HUES48 (cell line): ENCODE data around the gene GSE1.
A peak's percentile ranks its signal among the peaks of the same experiment; 100 is the strongest.

ENCODE experiments used
- H3K27ac ChIP-seq: one replicate; pipeline ENCODE4 v1.7.0; 2013; ENCODE audit warnings: low read depth, low read length, inconsistent platforms
- H3K27me3 ChIP-seq: 2 replicates; pipeline ENCODE4 v1.6.1; 2013; ENCODE audit warnings: mild to moderate bottlenecking, low read length; ENCODE audit not compliant: control insufficient read depth, insufficient read depth
- H3K36me3 ChIP-seq: 2 replicates; pipeline ENCODE4 v1.6.1; 2013; ENCODE audit warnings: low read length; ENCODE audit not compliant: control insufficient read depth, insufficient read depth
- H3K4me1 ChIP-seq: 2 replicates; pipeline ENCODE4 v1.6.1; 2013; ENCODE audit warnings: mild to moderate bottlenecking, low read length; ENCODE audit not compliant: control insufficient read depth, insufficient read depth
- H3K4me3 ChIP-seq: 2 replicates; pipeline ENCODE4 v1.5.1; 2013; ENCODE audit warnings: mild to moderate bottlenecking, low read depth, low read length
- H3K9ac ChIP-seq: 2 replicates; pipeline ENCODE4 v1.6.1; 2013; ENCODE audit warnings: mild to moderate bottlenecking, low read depth, low read length, moderate library complexity
- H3K9me3 ChIP-seq: 2 replicates; pipeline ENCODE4 v1.6.1; 2013; ENCODE audit warnings: low read length; ENCODE audit not compliant: control insufficient read depth, insufficient read depth

GSE1 gene

DNA sequence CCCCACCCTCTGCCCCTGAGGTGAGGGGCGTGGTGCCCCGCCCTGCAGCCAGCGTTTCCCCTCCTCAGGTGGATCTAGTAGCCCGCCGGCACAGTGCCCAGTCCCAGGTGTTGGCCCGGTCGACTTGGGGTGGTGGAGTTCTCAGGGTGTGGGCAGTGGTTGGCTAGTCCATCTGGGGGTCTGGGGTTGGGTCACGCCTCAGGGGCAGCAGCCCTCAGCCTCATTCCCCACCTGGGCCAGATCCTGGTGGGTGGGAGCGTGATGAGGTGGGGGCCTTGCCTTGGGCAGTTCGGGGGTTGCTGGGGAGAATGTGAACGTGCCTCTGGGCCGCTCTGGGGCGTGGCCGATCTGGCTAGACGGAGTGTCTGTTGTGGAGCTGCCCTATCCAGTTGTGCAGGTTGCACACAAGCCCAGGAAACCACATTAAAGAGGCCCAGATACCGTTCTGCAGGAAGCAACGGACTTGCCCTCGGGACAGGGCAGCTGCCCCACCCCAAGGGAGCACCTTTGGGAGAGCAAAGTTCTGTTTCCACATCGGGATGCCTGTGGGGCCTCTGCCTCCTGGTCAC lies 32.0 kb downstream of the GSE1 start:
- Histone ChIP-seq H3K27me3 (no peaks in the 10 kb centered on the region), H3K9ac (no peak overlapping the region), H3K4me3 (no peak overlapping the region), H3K4me1 (no peaks in the 10 kb centered on the region), H3K27ac (no peak overlapping the region), H3K36me3 (peaks cover 45% of the 10 kb centered on the region), H3K9me3 (no peaks in the 10 kb centered on the region)

DNA sequence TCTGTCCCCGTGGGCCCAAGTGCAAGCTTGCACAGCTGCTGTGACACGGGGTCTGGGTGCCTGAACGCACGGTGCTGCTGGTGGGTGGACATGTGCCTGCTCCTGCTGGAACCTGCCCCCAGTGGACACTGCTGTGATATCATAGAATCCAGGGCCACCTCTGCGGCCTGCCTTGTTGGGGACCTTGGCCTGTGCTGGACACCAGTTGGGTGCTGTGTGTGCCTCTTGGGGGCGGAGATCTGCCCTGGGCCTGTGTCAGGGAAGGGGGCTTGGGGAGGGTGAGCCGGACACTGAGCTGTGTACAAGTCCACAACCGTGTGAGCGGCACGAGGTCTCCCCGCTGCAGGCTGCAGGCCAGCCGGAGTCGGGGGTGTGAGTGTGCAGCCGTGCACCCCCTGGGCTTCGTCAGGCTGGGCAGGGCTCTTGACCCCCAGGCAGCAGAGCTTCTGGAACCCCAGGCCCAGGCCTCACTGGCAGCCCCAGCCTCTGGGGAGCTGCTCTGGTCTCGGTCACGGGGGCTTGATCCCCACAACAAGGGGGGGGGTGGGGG lies 33.3 kb downstream of the GSE1 start:
- Histone ChIP-seq H3K9me3 (no peaks in the 10 kb centered on the region), H3K9ac (no peak overlapping the region), H3K27me3 (no peaks in the 10 kb centered on the region), H3K27ac (no peak overlapping the region), H3K4me3 (no peak overlapping the region), H3K4me1 (no peaks in the 10 kb centered on the region), H3K36me3 (peaks cover 47% of the 10 kb centered on the region)

DNA sequence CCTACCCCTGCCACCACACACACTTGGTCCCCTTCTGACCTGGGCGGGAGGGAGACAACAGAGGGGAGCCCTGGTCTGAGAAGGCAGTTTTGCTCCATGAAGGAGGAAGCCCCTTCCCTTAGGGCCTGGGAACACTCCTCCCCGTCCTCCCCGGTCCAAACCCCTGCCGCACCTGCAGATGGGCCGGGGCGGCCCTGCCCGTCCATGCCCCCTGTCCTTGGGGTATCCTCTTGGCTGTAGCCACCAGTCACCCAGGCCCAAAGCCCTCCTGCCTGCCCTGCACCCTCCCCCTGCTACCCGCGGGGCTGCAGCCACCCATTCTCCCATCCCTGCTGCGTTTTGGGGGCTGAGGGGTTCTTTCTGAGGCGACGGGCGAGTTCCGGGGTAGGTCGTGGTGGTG lies 33.9 kb downstream of the GSE1 start:
- Histone ChIP-seq H3K36me3 (peaks cover 52% of the 10 kb centered on the region), H3K27ac (no peak overlapping the region), H3K4me3 (no peak overlapping the region), H3K27me3 (no peaks in the 10 kb centered on the region), H3K4me1 (no peaks in the 10 kb centered on the region), H3K9me3 (no peaks in the 10 kb centered on the region), H3K9ac (no peak overlapping the region)

DNA sequence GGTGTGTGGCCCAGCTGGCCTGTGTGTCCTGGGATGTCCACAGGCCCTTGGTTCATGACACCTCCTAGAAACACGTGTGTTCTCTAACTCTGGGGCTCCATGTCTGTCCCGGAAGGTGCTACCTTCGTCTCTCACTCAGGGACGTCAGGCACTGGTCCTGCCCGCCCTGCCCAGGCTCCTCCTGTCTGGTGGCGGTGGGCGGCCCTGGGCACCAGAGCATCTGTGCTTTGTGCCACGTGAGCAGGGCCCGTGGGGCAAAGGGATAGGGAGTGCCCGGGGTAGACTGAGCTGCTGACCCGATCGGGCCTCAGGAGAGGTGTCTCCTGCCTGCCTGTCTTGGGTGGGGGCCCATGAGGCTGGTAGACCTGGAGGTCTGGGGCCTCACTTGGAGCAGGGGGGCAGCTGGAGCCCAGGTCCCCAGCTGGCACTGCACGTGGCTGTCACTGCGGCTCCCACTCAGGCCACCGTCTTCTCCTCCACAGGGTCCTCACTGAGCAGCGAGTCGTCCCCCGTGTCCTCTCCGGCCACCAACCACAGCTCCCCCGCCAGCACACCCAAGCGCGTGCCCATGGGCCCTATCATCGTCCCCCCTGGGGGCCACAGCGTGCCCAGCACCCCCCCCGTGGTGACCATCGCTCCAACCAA lies 35.1 kb downstream of the GSE1 start:
- Histone ChIP-seq H3K27me3 (no peaks in the 10 kb centered on the region), H3K36me3 (peaks cover 55% of the 10 kb centered on the region), H3K4me1 (no peaks in the 10 kb centered on the region), H3K9me3 (no peaks in the 10 kb centered on the region), H3K9ac (no peak overlapping the region), H3K27ac (no peak overlapping the region), H3K4me3 (no peak overlapping the region)

DNA sequence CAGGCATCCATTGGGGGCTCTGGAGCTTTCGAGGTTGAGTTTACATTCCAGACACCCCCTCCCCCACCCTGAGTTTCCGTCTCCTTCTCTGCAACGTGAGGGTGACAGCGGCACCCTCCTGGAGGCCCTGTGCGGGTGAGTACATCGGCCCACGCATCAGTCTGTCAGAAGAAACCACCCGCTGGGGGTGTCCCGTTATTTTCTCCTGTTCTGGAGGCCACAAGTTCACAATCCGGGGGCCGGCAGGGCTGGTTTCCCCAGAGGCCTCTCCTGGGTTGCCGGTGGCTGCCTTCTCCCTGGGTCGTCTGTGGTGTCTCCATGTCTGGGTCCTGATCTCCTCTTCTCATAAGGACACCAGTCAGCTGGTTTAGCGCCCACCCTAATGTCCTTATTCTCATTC lies 35.7 kb downstream of the GSE1 start:
- Histone ChIP-seq H3K4me1 (no peaks in the 10 kb centered on the region), H3K9me3 (no peaks in the 10 kb centered on the region), H3K27me3 (no peaks in the 10 kb centered on the region), H3K36me3 (peaks cover 61% of the 10 kb centered on the region), H3K4me3 (no peak overlapping the region), H3K27ac (no peak overlapping the region), H3K9ac (no peak overlapping the region)

DNA sequence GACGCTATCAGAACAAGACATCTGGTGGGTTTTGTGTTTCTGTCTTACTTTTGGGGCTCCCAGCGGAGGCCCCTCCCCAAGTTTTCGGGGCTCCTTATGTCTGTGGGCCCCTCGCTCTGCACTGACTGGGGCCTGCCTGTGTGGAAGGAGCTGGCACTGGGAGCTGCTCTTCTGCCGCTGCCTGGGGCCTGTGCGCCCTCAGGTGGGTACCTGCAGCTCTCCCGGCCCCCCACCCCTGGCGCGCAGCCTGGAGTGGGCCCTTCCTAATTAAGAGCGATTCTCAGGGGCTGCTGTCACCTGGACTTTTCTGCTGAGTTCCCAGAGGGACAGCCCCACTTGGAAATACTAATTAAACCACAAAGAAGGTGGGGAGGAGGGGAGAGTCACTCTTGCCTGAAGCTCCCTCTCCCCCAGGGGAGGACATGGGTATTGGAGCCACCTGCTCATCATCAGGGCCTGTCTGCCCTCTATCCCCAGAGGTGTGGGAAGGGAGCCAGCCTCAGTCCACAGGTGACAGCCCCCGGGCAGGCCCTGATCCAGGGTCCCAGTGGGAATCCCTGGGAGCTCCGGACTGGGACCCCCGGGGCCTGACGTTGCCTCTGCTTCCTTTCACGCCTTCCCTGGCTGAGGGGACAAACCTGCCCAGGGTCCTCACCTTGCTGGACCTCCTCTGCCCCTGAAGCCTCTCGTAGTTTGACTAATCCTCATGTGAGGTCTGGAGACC lies 36.5 kb downstream of the GSE1 start:
- Histone ChIP-seq H3K27ac (no peak overlapping the region), H3K9me3 (no peaks in the 10 kb centered on the region), H3K27me3 (no peaks in the 10 kb centered on the region), H3K36me3 (peaks cover 68% of the 10 kb centered on the region), H3K4me1 (no peaks in the 10 kb centered on the region), H3K9ac (no peak overlapping the region), H3K4me3 (no peak overlapping the region)

DNA sequence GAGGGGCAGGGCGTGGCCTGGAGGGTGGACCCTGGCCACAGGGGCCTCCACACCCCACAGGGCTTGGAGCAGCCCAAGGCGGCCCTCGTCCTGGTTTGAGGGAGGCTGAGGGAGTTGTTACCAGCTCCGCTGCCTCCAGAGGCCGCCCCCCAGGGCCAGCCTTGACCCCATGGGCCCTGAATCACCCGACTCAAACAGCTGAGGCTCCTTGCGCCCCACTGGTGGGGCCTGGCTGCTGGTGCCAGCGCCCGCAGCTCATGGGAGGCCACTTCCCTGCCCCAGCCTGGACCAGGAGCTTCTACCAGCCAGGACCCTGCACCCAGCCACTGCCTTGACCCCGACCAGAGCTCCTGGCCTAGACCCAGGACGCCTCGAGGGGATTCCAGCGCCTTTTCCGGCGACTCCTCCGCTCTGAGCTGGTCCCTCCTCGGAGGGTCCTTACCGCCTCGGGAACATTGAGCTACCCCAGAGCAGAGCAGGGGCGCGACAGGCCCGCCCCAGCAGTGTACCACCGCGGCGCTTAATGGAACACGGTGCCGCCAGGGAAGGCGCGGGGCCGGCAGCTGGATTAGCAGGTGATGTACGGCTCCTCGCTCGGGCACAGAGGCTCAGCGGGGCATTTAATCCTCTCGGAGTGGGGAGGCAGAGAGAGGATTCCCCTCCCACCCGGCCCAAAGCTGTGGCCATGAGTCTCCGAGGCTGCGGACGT lies 37.2 kb downstream of the GSE1 start:
- Histone ChIP-seq H3K4me1 (no peaks in the 10 kb centered on the region), H3K4me3 (no peak overlapping the region), H3K27ac (no peak overlapping the region), H3K9me3 (no peaks in the 10 kb centered on the region), H3K9ac (no peak overlapping the region), H3K36me3 (peaks cover 74% of the 10 kb centered on the region), H3K27me3 (no peaks in the 10 kb centered on the region)

DNA sequence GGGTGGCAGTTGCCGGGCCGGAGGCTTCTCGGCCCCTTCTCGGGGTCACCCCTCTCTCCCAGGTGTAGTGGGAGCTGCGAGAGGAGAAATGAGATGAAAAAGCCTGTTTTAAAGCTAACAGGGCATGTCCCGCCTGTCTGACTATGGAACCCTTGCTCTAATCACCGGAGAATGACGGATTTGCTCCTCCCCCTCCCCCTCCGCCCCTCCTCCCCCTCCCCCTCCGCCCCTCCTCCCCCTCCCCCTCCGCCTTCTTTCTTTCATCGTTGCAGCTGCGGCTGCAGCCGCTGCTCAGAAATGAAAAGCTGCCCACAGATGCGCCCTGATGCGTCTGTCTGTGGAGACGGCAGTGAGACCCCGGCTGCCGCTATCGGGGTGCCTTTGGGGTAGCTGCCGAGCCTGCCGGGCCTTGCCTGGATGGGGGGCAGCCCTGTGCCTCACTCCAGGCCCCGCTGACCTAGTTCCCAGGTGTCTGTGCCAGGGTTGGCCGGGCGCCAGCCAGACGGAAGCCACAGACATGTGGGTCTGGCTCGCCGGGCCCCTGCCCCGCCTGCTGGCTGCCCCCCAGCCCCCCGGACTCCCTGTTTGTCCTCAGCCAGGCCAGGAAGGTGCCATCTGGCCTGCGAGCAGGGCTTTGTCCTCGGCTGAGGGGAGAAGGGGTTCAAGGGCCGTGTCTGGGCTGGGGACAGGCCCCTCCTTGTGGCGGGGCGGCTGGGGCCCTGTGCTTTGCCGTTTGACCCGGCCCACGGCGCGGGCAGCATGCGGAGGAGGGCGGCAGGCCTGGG lies 37.9 kb downstream of the GSE1 start:
- no peaks in the 10 kb centered on the region for H3K27me3 ChIP-seq
- H3K4me3 ChIP-seq: no peak overlapping the region
- no peaks in the 10 kb centered on the region for H3K9me3 ChIP-seq
- peak overlapping the region; percentile 6 for H3K27ac ChIP-seq
- H3K9ac ChIP-seq: no peak overlapping the region
- H3K36me3 ChIP-seq: peaks cover 76% of the 10 kb centered on the region
- no peaks in the 10 kb centered on the region for H3K4me1 ChIP-seq

DNA sequence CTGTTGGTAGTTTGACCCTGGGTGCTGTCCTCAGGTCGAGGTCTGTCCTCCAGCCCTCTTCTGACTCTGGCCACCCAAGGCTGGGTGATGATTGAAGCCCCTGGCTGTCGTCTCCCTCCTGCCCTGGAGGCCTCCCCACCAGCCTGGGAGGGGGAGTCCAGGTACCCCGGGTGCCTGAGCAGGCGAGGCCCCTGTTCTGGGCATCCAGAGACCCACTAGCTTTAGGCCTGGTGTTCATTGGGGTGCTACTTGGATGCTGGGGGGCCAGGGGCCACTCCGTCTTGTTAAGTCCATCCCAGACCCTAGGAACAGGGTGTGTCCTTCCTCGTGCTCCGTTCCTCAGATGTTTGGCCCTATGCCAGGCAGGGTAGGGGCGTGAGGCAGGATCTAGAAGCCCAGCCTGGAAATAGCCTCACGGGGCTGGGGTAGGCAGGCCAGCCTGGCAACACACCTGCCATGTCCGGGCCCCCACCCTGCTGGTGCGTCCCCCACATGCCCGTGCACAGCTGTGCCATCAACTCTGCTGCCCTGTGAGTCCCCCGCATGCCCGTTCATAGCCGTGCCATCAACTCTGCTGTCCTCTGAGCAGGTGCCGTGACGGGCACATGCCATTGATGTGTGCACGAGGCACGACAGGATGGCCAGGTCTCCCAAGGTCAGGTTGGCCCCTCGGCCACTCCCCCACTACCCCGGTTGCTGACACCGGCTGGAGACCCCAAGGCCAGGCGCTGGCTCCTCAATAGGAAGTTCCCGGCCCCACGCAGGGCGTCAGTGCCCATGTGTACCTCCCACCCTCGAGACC lies 38.7 kb downstream of the GSE1 start:
- H3K9ac ChIP-seq: no peak overlapping the region
- H3K27me3 ChIP-seq: no peaks in the 10 kb centered on the region
- H3K27ac ChIP-seq: no peak overlapping the region

More for the DNA sequence above, 38.7 kb downstream of the GSE1 start:
- Histone ChIP-seq H3K4me3 (no peak overlapping the region), H3K9me3 (no peaks in the 10 kb centered on the region), H3K36me3 (peaks cover 79% of the 10 kb centered on the region), H3K4me1 (no peaks in the 10 kb centered on the region)
